Activated CD8-positive, alpha-beta memory T cell treated with anti-CD3 and anti-CD28 coated beads for 1 hour (primary cell): Measurements from ENCODE around the gene MED26.
A peak's percentile ranks its signal among the peaks of the same experiment; 100 is the strongest.
"Not testable (repeated sequence)": the region's sequence is repeated elsewhere in the genome, so short reads cannot be mapped to it uniquely, and the experiment has no call there.

Experiments
- DNase-seq, 2 donors: peaks; one replicate each; pipeline ENCODE4 v3.0.0-alpha.2; 2020; ENCODE audit warnings: low read depth in 1 of 2; ENCODE audit errors: extremely low read depth in 1 of 2

The MED26 gene, protein sequence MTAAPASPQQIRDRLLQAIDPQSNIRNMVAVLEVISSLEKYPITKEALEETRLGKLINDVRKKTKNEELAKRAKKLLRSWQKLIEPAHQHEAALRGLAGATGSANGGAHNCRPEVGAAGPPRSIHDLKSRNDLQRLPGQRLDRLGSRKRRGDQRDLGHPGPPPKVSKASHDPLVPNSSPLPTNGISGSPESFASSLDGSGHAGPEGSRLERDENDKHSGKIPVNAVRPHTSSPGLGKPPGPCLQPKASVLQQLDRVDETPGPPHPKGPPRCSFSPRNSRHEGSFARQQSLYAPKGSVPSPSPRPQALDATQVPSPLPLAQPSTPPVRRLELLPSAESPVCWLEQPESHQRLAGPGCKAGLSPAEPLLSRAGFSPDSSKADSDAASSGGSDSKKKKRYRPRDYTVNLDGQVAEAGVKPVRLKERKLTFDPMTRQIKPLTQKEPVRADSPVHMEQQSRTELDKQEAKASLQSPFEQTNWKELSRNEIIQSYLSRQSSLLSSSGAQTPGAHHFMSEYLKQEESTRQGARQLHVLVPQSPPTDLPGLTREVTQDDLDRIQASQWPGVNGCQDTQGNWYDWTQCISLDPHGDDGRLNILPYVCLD

DNA sequence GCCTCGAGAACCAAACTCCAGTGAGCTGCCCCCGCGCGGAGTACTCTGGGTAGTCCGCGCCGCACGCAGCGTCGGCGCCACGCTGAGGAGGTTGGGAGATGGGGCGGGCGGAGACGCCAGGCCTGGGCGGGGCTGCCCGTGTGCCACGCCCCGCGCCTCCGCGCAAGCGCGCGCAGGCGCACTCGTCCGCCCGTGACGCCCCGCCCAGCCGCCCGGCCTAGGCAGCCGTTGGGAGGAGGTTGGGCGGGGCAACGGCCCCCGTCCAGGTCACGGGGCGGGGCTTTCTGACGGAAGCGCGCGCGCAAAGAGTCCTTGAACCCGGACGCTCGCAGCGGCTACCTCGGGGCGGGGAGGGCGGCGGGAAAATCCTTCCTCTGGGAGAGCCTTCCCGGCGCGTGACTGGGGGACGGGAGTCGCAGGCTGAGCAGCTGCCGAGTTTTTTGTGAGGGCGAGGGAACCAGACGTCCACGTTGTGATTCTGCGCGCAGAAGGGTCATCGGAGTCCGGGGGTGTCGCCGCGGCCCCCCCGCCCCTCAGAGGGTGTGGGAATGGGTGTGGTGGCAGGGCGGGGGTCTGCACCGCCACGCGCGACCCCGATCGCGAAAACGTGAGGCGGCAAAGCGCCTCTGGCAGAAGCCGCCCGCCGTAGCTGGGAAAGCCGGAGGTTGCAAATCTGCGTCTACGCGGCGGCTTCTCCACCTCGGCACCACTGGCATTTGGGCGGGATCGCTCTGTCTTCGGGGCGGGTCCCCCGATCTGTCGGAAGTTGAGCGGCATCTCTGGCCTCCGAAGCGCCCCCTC, at the start of gene MED26:
MED26 (minus strand) TSS at position 22 of the 801 bp plus-strand sequence. CDS start 261 bp downstream, outside the sequence.
- DNase-seq, result peak; percentile 74 to 96

DNA sequence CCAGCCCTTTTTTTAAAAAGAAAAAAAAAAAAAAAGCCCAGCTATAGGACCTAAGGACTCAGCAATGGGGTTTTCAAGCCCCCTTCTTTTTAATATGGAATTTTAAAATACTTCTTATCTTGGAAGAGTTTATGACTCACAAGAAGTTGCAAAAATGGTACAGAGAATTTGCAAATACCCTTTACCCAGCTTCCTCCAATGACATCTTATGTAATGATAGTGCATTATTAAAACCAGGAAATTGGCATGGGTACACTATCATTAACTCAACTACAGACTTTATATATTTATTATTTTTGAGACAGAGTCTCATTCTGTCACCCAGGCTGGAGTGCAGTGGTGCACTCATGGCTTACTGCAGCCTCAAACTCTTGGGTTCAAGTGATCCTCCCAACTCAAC, 49.1 kb upstream of the MED26 start:
- DNase-seq, result no peak

DNA sequence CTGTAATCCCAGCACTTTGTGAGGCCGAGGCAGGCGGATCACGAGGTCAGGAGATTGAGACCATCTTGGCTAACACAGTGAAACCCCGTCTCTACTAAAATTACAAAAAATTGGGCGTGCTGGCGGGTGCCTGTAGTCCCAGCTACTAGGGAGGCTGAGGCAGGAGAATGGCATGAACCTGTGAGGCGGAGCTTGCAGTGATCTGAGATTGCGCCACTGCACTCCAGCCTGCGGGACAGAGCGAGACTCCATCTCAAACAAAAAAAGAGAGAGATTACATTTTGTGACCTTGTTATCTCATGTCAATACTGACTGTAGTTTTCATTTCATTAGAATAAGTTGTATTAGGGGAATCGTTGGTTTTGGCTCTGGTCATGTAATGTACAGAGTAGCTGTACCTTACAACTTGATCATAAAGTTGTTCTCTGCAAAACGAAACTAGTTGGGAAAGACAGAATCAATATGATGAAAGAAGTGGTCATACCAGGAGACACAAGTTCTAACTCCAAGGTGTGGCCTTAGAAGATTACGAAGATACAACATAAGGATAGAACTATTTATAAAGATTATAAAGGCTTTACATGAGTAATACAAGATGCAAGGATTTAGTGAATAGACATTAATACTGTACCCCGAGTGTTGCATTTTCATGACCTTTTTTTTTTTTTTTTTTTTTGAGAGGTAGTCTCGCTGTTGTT, 48.2 kb upstream of the MED26 start:
- DNase-seq, result no peak

DNA sequence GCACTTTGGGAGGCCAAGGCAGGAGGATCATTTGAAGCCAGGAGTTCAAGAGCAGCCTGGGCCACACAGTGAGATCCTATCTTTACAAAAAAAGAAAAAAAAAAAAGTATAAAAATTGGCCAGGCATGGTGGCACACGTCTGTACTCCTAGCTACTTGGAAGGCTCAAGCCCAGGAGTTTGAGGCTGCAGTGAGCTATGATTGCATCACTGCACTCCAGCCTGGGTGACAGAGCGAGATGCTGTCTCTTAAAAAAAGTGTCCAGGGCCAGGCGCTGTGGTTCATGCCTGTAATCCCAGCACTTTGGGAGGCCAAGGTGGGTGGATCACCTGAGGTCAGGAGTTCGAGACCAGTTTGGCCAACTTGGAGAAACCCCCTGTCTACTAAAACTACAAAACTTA, 45.8 kb upstream of the MED26 start:
- DNase-seq, result not testable (repeated sequence)

DNA sequence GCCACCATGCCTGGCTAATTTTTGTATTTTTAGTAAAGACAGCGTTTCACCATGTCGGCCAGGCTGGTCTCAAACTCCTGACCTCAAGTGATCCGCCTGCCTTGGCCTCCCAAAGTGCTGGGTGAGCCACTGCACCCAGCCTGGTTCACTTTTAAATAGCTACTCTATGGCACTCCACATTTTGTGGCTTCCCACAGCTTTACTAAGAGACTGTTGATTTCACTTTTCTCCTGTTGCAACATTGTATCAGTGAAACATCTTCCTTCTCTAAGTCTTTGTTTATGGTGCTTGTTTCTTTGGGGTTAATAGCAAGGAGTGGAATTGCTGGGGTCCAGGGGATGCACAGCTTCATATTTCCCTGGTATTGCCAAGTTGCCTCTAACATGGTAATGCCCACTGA, 45.2 kb upstream of the MED26 start:
- DNase-seq, result no peak

DNA sequence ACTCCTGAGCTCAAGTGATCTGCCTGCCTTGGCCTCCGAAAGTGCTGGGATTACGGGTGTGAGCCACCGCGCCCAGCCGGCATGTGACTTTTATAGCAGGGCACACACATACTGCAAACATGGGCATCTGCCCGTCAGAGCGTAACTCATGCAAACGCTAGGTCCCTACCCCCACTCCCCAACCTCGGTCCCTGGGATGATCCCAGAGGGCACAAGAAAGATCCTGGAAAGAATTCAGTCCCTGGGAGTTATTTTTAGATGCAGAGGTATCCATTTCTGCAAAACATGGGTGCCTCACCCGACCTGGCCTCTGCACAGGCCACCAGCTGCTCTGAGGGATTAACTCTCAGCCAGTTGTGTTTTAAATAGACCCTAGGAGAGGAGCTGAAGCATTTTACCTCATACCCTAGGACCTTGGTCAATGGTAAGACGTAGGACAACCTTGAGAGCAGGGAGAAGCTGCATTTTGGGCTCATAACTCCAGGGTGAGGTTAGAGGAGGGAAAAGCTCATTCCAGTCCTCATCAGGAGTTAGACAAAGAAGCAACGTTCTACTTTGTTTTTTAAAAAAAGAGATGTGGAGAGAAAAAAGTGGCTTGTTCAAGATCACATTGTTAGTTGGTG, 43.8 kb upstream of the MED26 start:
- no peak for DNase-seq

DNA sequence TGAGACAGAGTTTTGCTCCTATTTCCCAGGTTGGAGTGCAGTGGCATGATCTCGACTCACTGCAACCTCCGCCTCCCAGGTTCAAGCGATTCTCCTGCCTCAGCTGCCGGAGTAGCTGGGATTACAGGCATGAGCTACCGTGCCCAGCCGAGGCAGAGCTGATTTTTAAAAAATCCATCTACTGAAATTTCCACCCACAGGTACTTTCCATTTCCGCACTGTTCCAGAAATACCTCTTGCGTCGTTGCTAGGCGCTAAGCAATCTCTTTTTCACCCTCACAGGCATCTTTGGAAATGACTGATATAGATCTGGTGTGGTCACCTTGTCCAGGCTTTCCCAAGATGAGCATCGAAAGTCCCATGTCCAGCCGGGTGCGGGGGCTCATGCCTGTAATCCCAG, 42.3 kb upstream of the MED26 start:
- no peak for DNase-seq

DNA sequence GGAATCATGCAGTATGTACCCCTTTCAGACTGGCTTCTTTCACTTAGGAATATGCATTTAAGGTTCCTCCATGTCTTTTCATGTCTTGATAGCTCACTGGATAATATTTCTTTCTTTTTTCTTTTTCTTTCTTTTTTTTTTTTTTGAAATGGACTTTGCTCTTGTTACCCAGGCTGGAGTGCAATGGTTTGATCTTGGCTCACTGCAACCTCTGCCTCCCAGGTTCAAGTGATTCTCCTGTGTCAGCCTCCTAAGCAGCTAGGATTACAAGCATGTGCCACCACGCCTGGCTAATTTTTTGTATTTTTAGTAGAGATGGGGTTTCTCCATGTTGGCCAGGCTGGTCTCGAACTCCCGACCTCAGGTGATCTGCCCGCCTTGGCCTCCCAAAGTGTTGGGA, 40.7 kb upstream of the MED26 start:
- not testable (repeated sequence) for DNase-seq

DNA sequence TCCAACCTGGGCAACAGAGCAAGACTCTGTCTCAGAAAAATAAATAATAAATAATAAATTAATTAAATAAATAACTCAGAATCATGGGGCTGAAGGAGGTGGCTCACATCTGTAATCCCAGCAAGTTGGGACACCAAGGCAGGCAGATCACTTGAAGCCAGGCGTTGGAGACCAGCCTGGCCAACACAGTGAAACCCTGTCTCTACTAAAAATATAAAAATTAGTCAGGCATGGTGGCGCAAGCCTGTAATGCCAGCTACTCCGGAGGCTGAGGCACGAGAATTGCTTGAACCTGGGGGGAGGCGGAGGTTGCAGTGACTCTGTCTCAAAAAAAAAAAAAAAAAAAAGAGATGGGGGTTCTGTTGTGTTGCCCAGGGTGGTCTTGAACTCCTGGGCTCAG, 40.2 kb upstream of the MED26 start:
- DNase-seq, result no peak

DNA sequence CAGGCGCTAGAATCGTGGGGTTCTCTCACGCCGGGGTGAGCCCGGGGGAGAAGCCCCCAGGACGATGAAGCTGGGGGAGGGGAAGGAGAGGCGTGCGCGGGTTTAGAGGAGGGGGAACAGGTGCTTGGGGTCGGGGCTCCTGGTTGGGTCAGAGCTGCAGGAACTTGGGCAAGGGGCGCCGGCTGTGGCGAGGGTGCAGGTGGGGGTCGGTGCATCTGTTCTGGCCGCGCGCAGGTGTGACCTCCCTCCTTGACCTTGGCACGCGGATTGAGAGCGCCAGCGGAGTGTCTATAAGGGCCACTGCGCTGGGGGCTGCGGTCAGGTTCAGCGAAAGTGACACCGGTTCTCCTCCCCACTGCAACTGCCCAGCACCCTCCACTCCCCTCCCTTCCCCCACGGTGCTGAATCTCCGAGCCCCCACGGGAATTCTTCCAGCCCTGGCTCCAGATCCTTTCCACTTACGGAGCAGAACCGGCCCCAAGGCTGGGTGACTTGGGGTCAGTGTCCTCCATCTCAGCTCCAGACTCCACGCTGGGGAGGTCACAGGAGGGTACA, 33.6 kb upstream of the MED26 start:
- no peak for DNase-seq

DNA sequence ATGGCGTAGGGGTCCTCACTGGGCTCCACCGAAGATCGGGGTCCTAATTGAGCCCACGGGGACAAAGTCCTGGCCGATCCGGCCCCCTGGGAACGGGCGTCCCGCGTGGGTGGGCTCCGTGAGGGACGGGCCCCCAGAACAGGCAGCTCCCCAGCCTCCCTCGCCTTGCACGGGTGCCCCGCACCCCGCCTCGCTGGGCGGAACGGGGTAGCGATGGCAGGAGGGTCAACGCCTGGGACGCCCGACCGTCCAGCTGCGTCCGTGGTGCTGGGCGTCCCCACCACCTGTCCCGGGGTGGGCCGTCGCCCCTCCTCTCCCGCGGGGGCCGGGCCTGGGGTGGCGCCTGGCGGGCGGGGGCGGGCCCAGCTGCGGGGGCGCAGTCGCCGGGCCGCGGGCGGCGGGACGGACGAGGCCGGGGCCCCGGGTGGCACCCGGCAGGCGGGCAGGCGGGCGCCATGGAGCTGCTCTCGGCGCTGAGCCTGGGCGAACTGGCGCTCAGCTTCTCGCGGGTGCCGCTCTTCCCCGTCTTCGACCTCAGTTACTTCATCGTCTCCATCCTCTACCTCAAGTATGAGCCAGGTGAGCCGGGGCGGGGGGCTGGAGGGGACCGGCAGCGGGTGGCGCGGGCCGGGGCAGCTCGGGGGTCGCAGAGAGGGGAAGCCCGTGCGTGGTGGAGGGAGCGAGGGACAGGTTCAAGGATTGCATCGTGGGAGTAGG, 32.9 kb upstream of the MED26 start, which contains the start of gene TMEM38A:
TMEM38A (plus strand) TSS at position 377 of the 717 bp plus-strand sequence; CDS start at position 456, 79 bp downstream.
- DNase-seq, result peak in 1 of 2 donors; percentile 35

DNA sequence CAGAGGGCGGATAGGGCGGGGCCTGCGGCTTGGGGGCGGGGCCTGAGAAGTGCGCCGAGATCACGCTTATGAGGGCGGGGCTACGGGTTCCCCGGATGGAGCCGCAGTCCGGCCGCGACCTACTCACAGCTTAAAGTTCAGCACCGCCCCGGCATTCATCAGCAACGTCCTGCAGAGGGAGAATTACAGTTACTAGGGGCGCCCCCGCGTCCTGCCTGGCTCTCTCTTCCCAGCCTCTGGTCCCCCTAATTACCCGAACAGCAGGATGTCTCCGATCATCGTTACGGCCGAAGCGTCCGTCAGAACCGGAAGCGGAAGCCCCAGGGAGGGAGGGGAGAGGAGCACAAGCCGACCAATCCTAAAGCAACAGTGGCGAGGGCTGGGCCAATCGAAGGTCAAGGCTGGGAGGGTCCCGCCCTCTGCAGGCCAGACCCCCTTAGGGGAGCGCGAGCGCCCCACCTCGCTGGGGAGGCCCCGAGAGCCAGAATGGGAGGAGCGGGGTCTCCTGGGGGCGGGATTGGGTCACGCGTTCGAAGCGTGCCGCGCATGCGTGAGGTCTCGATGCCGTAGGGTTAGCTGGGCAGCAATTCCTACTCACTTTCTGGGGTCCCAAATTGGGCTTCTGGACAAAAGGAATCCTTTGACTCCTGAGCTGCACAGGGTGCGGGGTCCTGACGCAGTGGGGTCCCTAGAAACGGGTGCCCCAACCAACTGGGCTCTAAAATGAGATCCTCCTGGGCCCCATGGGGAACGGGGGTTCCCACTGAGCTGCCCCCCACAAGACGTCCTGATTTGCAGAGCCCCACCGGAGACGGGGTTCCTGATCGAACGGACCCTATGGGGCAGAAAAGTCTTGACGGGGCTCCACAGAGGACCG, 32.1 kb upstream of the MED26 start, which contains the start of gene SMIM7:
SMIM7 (minus strand) TSS at position 313 of the 877 bp plus-strand sequence; CDS start at position 279, 34 bp downstream.
- DNase-seq, result peak; percentile 96 to 99

DNA sequence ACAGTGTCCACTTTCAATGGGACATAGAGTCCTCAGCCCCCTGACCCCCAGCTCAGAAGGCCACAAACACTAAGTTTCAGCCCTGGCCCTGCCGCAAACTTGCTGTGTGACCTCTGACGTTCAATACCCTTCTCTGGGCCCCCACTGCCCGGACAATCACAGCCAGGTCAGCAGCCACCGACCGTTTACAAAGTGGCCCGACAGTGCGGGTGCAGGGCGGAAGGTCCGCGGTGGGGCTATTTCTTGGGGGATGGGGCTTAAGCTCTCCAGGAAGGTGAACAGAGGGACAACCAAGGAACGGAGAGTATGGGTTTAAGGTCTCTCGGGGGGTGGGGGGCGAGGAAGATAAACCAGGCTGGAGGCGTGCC, 31.4 kb upstream of the MED26 start:
- DNase-seq, result no peak

DNA sequence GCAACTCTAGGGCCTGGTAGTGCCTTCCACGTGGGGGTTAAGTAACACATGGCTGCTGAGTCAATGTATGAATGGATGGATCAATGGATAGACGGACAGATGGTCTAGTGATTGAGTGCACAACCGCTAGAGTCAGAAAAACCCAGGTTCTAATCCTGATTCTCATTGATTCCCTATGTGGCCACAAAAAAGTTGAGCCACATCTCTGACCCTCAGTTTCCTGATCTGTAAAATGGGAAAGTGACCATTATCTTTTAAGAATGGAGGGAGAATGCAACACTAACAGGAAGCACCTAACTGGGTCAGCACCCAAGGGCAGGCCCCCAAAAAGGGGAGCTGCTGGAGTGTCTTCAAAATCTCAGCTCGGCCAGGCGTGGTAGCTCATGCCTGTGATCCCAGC, 29.4 kb upstream of the MED26 start:
- no peak for DNase-seq

DNA sequence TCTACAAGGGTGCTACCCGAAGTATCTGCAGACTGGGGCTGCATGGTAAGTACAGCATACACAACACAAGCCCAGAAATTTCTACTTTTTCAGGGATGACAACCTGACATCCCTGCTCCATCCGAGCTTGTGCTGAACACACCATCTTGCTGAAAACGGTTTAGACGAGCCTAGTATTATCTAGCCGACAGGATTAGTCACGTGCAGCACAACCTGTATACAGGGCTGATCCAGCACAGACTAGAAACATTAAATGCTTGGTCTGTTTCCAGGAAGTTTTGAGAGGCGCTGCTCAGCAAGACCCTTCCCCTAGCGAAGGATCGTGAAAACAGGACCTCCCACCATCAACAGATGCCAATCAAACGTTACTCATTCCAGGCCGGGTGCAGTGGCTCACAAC, 27.7 kb upstream of the MED26 start:
- DNase-seq, result no peak

DNA sequence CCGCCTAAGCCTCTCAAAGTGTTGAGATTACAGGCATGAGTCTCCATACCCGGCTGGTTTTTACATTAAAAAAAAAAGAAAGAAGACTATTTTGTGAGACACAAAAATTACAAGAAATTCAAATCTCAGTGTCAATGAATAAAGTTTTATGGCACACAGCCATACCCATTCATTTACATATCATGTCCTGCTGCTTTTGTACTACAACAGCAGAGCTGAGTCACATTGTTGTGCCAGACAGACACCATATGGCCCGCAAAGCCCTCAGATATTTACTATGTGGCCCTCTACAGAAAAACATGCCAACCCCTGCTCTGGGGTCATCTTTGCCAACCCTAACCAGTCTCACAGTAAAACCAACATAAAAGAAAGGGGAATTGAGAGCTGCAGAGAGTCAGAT, 26.6 kb upstream of the MED26 start:
- DNase-seq, result no peak

DNA sequence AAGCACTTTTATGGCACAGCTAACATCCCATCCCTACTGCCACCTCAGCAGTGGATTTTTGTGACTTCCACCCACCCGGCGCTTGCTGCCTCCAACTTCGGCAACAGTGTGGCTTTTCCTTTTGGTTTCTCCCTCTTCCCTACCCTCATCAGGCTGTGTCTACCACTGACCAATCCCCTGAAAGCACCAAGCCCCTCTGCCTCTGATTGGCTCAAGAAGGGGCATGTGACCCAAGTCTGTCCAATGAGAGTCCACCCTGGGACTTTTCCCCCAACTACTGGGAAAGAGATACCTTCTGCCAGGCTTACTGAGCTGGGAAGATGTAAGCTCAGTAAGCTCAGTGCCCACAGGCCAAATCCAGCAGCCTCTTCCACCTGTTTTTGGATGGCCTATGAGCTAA, 26.1 kb upstream of the MED26 start:
- DNase-seq, result no peak

DNA sequence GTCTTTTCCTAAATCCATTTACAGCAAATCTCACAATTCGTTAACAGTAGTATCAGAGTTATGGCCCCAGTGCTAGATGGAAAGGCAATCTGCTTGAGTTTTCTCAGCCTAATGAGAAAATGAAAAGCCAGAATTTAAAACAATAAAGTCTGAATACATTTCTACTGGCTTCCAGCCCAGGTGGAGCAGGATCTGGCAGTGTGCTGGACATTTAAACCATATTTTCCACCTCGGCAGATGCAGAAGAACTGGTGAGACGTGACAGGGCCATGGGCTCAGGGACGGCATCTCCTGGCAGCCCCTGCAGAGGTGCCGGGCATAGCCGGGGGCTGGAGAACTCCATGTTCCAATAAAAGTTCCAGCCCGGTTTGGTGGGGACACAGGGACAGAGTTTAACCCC, 24.9 kb upstream of the MED26 start:
- DNase-seq, result no peak
